Measurements from ENCODE around the gene RAI14. TPM values are rescaled to one million over a fixed set of nuclear protein-coding genes. Genes with fewer than 3 reads are reported as not detected.

Gene RAI14
- total and polyA plus RNA-seq, 2 donors from 2014 or later = 13.2 to 60.3 TPM

GRCh38 chr5:34663771-34664496, 7.8 kb downstream of the RAI14 start:
- peaks cover 0 to 2% (median 0%) of the 10 kb centered on the region in 3 donors for H3K36me3 ChIP-seq (ENCODE audit: control insufficient read depth in 2 of 3, insufficient read depth in 3 of 3, low read length in 3 of 3)
- no peak overlapping the region for H3K4me3 ChIP-seq (ENCODE audit: low read length in 3 of 3)
- no peak for TF ChIP-seq CTCF (IDR thresholded peaks at IDR 0.05; ENCODE audit: borderline replicate concordance, extremely low read depth, insufficient read depth)
- no peaks in the 10 kb centered on the region for H3K9me3 ChIP-seq (ENCODE audit: control insufficient read depth in 2 of 3, insufficient read depth in 1 of 3, low read length in 3 of 3)
- H3K4me1 ChIP-seq (ENCODE audit: control insufficient read depth in 2 of 3, insufficient read depth in 2 of 3, low read depth in 1 of 3, low read length in 3 of 3) = peaks cover 0 to 8% (median 5%) of the 10 kb centered on the region in 3 donors
- DNase-seq (no peak), FAIRE-seq (no peak)
- H3K27ac ChIP-seq (ENCODE audit: low read depth in 2 of 2, low read length in 2 of 2) = no peak overlapping the region
- H3K27me3 ChIP-seq (ENCODE audit: control insufficient read depth, insufficient read depth, low read length) = no peaks in the 10 kb centered on the region
- intact Hi-C loops (cut with DNase I) = no loop called here
- no peak overlapping the region for H3K9ac ChIP-seq (ENCODE audit: low read length in 3 of 3)

GRCh38 chr5:34666392-34667080, 10.4 kb downstream of the RAI14 start:
- no peak overlapping the region for H3K4me3 ChIP-seq (ENCODE audit: low read length in 3 of 3)
- intact Hi-C loops (cut with DNase I) = no loop called here
- H3K36me3 ChIP-seq (ENCODE audit: control insufficient read depth in 2 of 3, insufficient read depth in 3 of 3, low read length in 3 of 3) = peaks cover 0 to 2% (median 0%) of the 10 kb centered on the region in 3 donors
- no peak for TF ChIP-seq CTCF (IDR thresholded peaks at IDR 0.05; ENCODE audit: borderline replicate concordance, extremely low read depth, insufficient read depth)
- H3K9me3 ChIP-seq (ENCODE audit: control insufficient read depth in 2 of 3, insufficient read depth in 1 of 3, low read length in 3 of 3) = no peaks in the 10 kb centered on the region
- H3K27ac ChIP-seq (ENCODE audit: low read depth in 2 of 2, low read length in 2 of 2) = no peak overlapping the region
- no peak overlapping the region for H3K9ac ChIP-seq (ENCODE audit: low read length in 3 of 3)
- peaks cover 0 to 22% (median 17%) of the 10 kb centered on the region in 3 donors for H3K4me1 ChIP-seq (ENCODE audit: control insufficient read depth in 2 of 3, insufficient read depth in 2 of 3, low read depth in 1 of 3, low read length in 3 of 3)
- DNase-seq = no peak
- H3K27me3 ChIP-seq (ENCODE audit: control insufficient read depth, insufficient read depth, low read length) = no peaks in the 10 kb centered on the region
- no peak for FAIRE-seq

GRCh38 chr5:34667705-34668104, 11.6 kb downstream of the RAI14 start:
- Histone ChIP-seq H3K9ac (ENCODE audit: low read length in 3 of 3) (no peak overlapping the region), H3K4me3 (ENCODE audit: low read length in 3 of 3) (no peak overlapping the region), H3K27ac (ENCODE audit: low read depth in 2 of 2, low read length in 2 of 2) (no peak overlapping the region), H3K36me3 (ENCODE audit: control insufficient read depth in 2 of 3, insufficient read depth in 3 of 3, low read length in 3 of 3) (peaks cover 0 to 2% (median 0%) of the 10 kb centered on the region in 3 donors), H3K27me3 (ENCODE audit: control insufficient read depth, insufficient read depth, low read length) (no peaks in the 10 kb centered on the region), H3K9me3 (ENCODE audit: control insufficient read depth in 2 of 3, insufficient read depth in 1 of 3, low read length in 3 of 3) (no peaks in the 10 kb centered on the region), H3K4me1 (ENCODE audit: control insufficient read depth in 2 of 3, insufficient read depth in 2 of 3, low read depth in 1 of 3, low read length in 3 of 3) (peaks cover 0 to 27% (median 22%) of the 10 kb centered on the region in 3 donors)
- TF ChIP-seq CTCF (IDR thresholded peaks at IDR 0.05; ENCODE audit: borderline replicate concordance, extremely low read depth, insufficient read depth) = no peak
- DNase-seq (no peak), FAIRE-seq (no peak)
- intact Hi-C loops (cut with DNase I) = no loop called here

All from kidney (tissue), 14 donors.